Measurements from ENCODE around the gene TMEM175.
"Not testable (repeated sequence)": the region's sequence is repeated elsewhere in the genome, so short reads cannot be mapped to it uniquely, and the experiment has no call there.

TMEM175 gene

DNA sequence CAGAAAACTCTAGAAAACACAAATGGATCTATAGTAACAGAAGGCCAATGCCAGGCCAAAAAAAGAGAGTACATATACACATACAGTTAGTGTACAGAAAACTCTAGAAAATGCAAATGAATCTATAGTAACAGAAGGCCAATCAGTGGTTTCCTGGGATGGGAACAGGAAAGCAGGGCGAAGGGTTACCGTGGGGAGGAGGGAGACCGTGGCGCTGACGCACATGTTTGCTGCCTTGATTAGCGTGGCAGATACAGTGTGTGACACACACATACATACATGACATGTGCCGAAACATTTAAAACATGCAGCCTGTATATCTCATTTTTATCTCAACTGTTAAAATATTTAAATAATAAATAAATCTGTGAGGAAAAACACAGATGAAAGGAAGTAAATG is 14.8 kb upstream of the TMEM175 start:
- ATAC-seq, result no peak
- TF ChIP-seq RARB (CRISPR knock-in tag; IDR thresholded peaks at IDR 0.05), result no peak
- no peak for TF ChIP-seq ARNTL (CRISPR knock-in tag; IDR thresholded peaks at IDR 0.05; ENCODE audit: borderline replicate concordance, low read depth)
- TF ChIP-seq SNAI2 (CRISPR knock-in tag; IDR thresholded peaks at IDR 0.05), result no peak
- no peak for TF ChIP-seq GLIS3 (CRISPR knock-in tag; IDR thresholded peaks at IDR 0.05)
- no peak for TF ChIP-seq ZFP3 (CRISPR knock-in tag; IDR thresholded peaks at IDR 0.05)
- no peak for TF ChIP-seq ZC3H10 (CRISPR knock-in tag; IDR thresholded peaks at IDR 0.05)
- no peak for TF ChIP-seq ISL1 (CRISPR knock-in tag; IDR thresholded peaks at IDR 0.05)
- TF ChIP-seq, protein P1, sequence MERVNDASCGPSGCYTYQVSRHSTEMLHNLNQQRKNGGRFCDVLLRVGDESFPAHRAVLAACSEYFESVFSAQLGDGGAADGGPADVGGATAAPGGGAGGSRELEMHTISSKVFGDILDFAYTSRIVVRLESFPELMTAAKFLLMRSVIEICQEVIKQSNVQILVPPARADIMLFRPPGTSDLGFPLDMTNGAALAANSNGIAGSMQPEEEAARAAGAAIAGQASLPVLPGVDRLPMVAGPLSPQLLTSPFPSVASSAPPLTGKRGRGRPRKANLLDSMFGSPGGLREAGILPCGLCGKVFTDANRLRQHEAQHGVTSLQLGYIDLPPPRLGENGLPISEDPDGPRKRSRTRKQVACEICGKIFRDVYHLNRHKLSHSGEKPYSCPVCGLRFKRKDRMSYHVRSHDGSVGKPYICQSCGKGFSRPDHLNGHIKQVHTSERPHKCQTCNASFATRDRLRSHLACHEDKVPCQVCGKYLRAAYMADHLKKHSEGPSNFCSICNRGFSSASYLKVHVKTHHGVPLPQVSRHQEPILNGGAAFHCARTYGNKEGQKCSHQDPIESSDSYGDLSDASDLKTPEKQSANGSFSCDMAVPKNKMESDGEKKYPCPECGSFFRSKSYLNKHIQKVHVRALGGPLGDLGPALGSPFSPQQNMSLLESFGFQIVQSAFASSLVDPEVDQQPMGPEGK (CRISPR knock-in tag; IDR thresholded peaks at IDR 0.05; ENCODE audit: borderline replicate concordance), result no peak
- TF ChIP-seq ZFP30 (CRISPR knock-in tag; IDR thresholded peaks at IDR 0.05), result no peak
- TF ChIP-seq ESRRG (CRISPR knock-in tag; IDR thresholded peaks at IDR 0.05), result no peak
- no peak for TF ChIP-seq ZNF8 (CRISPR knock-in tag; IDR thresholded peaks at IDR 0.05)
- TF ChIP-seq PPARA (CRISPR knock-in tag; IDR thresholded peaks at IDR 0.05; ENCODE audit: borderline replicate concordance), result no peak
- TF ChIP-seq ZNF565 (CRISPR knock-in tag; conservative IDR thresholded peaks at IDR 0.05; ENCODE audit: low read depth), result no peak

DNA sequence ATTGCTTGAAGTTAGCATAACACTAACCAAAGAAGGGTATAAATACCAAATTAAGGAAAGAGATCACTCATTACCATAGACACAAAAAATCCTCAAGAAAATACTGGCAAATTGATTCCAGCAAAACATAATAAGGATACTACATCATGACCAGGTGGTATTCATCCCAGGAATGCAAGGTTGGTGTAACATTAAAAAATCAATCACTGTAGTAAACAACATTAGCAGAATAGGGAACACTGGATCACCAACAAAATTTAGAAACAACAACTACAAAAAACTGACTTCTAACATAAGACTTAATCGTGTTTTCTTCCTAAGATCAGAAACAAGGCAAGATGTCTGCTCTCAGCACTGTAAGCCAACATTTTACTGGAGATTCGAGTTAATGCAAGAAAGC is 14.3 kb upstream of the TMEM175 start:
- TF ChIP-seq BACH2 (CRISPR knock-in tag; IDR thresholded peaks at IDR 0.05; ENCODE audit: borderline replicate concordance) (no peak), ESRRG (CRISPR knock-in tag; IDR thresholded peaks at IDR 0.05) (no peak), ZNF8 (CRISPR knock-in tag; IDR thresholded peaks at IDR 0.05) (no peak), OSR1 (CRISPR knock-in tag; IDR thresholded peaks at IDR 0.05) (no peak), ZNF70 (CRISPR knock-in tag; IDR thresholded peaks at IDR 0.05) (no peak), ARNTL (CRISPR knock-in tag; IDR thresholded peaks at IDR 0.05; ENCODE audit: borderline replicate concordance, low read depth) (no peak), ZFP3 (CRISPR knock-in tag; IDR thresholded peaks at IDR 0.05) (no peak), RARB (CRISPR knock-in tag; IDR thresholded peaks at IDR 0.05) (no peak), ZNF565 (CRISPR knock-in tag; conservative IDR thresholded peaks at IDR 0.05; ENCODE audit: low read depth) (no peak), ISL1 (CRISPR knock-in tag; IDR thresholded peaks at IDR 0.05) (no peak), ZC3H10 (CRISPR knock-in tag; IDR thresholded peaks at IDR 0.05) (no peak), GLIS3 (CRISPR knock-in tag; IDR thresholded peaks at IDR 0.05) (no peak)
- TF ChIP-seq, protein P2, sequence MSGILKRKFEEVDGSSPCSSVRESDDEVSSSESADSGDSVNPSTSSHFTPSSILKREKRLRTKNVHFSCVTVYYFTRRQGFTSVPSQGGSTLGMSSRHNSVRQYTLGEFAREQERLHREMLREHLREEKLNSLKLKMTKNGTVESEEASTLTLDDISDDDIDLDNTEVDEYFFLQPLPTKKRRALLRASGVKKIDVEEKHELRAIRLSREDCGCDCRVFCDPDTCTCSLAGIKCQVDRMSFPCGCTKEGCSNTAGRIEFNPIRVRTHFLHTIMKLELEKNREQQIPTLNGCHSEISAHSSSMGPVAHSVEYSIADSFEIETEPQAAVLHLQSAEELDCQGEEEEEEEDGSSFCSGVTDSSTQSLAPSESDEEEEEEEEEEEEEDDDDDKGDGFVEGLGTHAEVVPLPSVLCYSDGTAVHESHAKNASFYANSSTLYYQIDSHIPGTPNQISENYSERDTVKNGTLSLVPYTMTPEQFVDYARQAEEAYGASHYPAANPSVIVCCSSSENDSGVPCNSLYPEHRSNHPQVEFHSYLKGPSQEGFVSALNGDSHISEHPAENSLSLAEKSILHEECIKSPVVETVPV (CRISPR knock-in tag; IDR thresholded peaks at IDR 0.05), result no peak
- ATAC-seq, result no peak

DNA sequence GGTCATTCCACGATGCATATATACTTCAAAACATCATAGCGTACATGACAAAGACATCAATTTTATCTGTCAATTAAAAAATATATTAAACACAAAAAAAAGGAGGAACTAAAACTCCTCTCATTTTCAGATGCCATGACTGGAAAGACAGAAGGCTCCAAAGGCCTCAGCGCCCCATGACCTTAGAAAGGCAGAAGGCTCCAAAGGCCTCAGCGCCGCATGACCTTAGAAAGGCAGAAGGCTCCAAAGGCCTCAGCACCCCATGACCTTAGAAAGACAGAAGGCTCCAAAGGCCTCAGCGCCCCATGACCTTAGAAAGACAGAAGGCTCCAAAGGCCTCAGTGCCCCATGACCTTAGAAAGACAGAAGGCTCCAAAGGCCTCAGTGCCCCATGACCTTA is 13.7 kb upstream of the TMEM175 start:
- ATAC-seq, result not testable (repeated sequence)

DNA sequence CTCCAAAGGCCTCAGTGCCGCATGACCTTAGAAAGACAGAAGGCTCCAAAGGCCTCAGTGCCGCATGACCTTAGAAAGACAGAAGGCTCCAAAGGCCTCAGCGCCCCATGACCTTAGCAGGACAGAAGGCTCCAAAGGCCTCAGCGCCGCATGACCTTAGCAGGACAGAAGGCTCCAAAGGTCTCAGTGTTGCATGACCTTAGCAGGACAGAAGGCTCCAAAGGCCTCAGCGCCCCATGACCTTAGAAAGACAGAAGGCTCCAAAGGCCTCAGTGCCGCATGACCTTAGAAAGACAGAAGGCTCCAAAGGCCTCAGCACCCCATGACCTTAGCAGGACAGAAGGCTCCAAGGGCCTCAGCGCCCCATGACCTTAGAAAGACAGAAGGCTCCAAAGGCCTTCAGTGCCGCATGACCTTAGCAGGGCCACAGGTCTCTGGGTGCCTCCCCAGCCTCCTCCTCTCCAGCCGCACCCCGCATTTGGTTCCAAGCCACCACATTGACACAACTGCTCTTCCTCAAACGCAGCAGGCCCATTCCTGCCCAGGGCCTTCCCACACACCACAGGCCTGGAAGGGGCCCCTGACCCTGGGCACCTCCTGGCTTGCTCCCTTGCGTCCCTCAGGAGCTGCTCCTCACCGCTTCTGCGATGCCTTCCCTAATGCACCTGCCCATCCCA is 13.1 kb upstream of the TMEM175 start:
- ATAC-seq, result not testable (repeated sequence)

DNA sequence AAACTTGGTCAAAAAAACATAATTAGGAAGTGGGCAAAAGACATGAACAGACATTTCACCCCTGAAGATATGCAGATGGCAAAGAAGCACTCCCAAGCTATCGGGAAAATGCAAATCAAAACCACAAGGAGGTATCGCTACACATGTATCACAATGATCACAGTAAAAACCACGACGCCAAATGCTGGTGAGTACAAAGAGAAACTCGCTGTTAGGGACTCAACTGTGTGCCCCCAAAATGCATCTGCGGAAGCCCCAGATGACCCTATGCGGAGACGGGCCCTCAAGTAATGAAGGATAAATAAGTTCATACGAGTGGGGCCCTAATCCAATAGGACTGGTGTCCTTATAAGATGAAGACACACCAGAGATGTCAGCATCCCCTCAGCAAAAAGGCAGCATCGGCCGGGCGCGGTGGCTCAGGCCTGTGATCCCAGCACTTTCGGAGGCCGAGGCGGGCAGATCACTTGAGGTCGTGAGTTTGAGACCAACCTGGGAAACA is 10.4 kb upstream of the TMEM175 start:
- no peak for TF ChIP-seq CSDC2 (CRISPR knock-in tag; IDR thresholded peaks at IDR 0.05)
- TF ChIP-seq, protein P3, sequence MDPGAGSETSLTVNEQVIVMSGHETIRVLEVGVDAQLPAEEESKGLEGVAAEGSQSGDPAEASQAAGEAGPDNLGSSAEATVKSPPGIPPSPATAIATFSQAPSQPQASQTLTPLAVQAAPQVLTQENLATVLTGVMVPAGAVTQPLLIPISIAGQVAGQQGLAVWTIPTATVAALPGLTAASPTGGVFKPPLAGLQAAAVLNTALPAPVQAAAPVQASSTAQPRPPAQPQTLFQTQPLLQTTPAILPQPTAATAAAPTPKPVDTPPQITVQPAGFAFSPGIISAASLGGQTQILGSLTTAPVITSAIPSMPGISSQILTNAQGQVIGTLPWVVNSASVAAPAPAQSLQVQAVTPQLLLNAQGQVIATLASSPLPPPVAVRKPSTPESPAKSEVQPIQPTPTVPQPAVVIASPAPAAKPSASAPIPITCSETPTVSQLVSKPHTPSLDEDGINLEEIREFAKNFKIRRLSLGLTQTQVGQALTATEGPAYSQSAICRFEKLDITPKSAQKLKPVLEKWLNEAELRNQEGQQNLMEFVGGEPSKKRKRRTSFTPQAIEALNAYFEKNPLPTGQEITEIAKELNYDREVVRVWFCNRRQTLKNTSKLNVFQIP (CRISPR knock-in tag; IDR thresholded peaks at IDR 0.05; ENCODE audit: borderline replicate concordance, low read depth), result no peak
- no peak for TF ChIP-seq ZNF565 (CRISPR knock-in tag; conservative IDR thresholded peaks at IDR 0.05; ENCODE audit: low read depth)
- no peak for TF ChIP-seq GLIS3 (CRISPR knock-in tag; IDR thresholded peaks at IDR 0.05)
- TF ChIP-seq OSR1 (CRISPR knock-in tag; IDR thresholded peaks at IDR 0.05), result no peak
- no peak for TF ChIP-seq TOX (CRISPR knock-in tag; IDR thresholded peaks at IDR 0.05; ENCODE audit: borderline replicate concordance)
- TF ChIP-seq, protein P1 (CRISPR knock-in tag; IDR thresholded peaks at IDR 0.05; ENCODE audit: borderline replicate concordance), result no peak
- TF ChIP-seq RARB (CRISPR knock-in tag; IDR thresholded peaks at IDR 0.05), result no peak
- no peak for TF ChIP-seq ZFP3 (CRISPR knock-in tag; IDR thresholded peaks at IDR 0.05)
- no peak for ATAC-seq

Measured in SK-N-SH treated with all-trans-retinoic acid at 6 μM for 48 hours (cell line).